GM18520 (cell line): ENCODE measurements around the gene COG8.
"Not testable (repeated sequence)": the region's sequence is repeated elsewhere in the genome, so short reads cannot be mapped to it uniquely, and the experiment has no call there.

Experiments
- ATAC-seq: cut with Tn5 transposase; IDR thresholded peaks from one replicate; pipeline ENCODE4 v1.9.1; 2021; ENCODE audit not compliant: unreplicated experiment

Gene COG8

DNA sequence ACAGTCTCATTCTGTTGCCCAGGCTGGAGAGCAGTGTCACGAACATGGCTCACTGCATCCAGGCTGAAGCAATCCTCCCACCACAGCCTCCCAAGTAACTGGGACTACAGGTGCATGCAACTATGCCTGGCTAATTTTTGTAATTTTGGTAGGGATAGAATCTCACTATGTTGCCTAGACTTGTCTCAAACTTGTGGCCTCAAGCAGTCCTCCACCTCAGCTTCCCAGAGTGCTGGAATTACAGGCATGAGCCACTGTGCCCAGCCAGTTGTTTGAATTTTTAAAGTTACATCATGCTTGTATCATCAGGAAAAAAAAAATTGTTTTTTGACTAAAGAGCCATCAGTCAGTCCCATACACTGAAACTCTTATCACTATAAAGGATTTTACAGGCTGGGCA, 45.3 kb downstream of the COG8 start:
- ATAC-seq, result no peak

DNA sequence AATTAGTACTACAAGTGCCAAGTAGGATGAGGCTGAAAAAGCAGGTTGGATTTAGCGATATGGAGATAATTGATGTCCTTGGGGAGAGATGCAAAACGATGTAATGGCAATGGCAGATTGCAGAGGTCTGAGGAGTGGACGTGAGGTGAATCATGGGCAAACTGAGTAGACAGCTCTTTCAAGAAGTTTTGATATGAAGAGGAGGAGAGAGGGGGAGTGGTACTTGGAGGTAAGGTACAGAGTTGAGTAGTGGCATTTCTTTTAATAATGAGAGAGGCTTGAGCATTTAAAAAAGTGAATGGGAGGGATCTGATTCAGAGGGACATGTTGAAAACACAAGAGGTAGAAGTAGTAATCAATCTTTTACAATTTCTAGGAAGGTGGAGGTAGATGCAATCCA, 46.0 kb downstream of the COG8 start:
- ATAC-seq, result no peak

DNA sequence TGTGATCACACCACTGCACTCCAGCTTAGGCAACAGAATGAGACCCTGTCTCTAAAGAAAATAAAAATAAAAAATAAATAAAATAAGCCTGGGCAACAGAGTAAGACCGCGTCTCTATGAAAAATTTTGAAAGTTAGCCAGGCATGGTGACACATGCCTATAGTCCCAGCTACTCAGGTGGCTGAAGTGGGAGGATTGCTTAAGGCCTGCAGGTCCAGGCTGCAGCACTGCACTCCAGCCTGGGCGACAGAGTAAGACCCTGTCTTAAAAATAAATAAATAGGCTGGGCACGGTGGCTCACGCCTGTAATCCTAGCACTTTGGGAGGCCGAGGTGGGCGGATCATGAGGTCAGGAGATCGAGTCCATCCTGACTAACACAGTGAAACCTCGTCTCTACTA, 47.7 kb downstream of the COG8 start:
- not testable (repeated sequence) for ATAC-seq

DNA sequence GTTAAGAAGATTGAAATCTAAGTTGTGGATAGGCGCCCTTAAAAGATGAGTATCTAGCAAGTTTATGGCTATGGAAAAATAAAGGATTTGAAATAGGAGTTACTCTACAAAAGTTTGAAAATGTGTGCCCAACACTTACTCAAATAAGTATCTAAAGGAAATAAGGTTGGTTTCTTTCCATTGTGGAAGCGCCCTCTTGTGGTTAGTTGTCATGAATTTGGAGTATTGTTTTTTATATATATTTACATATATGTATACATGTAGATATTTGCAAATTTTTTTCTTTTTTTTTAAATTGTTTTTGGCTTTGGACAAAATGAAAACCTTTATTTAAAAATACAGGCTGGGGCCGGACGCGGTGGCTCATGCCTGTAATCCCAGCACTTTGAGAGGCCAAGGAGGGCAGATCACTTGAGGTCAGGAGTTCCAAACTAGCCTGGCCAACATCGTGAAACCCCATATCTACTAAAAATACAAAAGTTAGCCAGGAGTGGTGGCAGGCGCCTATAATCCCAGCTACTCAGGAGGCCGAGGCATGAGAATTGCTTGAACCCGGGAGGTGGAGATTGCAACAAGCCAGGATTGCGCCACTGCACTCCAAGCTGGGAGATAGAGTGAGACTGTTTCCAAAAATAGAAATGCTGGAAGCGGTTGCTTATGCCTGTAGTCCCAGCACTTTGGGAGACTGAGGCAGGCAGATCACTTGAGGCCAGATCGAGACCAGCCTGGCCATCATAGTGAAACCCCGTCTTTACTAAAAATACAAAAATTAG, 52.2 kb downstream of the COG8 start:
- no peak for ATAC-seq

DNA sequence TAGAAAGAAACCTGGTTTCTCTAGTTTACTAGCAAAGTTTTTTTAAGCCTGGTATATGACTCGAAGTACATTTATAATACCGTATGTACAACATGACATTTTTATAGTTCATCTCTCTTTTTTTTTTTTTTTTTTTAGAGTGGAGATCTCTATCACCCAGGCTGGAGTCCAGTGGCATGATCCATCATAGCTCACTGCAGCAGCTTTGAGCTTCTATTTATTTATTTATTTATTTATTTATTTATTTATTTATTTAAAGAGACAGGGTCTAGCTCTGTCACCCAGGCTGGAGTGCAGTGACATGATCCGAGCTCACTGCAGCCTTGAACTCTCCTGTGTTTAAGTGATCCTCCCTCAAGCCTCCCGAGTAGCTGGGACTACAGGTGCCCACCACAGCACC, 54.1 kb downstream of the COG8 start:
- no peak for ATAC-seq

DNA sequence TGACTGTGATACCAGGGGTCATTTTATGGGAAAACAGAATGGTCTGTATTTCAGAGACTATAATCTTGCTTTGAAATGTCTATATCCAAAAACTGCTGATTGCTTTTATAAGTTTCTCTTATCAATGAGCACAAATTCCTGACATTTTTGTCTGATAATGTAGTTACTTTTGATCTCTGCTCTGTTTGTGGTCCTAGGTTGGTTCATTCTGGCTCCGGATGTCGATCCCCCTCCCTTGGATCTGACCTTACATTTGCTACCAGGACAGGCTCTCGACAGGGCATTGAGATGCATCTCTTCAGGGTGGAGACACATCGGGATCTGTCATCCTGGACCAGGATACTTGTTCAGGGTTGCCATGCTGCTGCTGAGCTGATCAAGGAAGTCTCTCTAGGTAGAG, 55.5 kb downstream of the COG8 start:
- ATAC-seq, result no peak

DNA sequence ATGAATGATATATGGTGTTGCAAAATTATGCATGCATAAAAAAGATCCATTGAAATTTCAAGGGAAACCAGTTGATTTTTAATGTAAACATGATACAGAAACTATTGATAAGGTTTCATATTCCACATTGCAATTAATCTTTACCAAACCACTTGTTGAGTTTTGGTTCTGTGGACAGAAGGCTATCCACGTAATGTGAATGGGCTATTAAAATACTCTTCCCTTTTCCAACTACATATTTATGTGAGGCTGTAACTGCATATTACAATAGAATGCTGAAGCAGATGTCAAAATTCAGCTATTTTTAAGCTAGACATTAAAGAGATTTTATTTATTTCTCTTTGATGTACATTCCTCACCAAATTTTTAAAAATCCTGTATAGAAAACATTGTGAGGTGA, 62.0 kb downstream of the COG8 start:
- ATAC-seq, result no peak
